Effector CD4-positive, alpha-beta T cell (primary cell): Measurements from ENCODE around the gene FAM149A.

ENCODE experiments used
- DNase-seq: peaks from one replicate; pipeline ENCODE4 v3.0.0-alpha.2; 2020

Gene FAM149A

GRCh38 chr4:186105647-186106321 is 1.3 kb downstream of the FAM149A start:
- DNase-seq = no peak

- DNase-seq = no peak
Observed at GRCh38 chr4:186107947-186108346, 3.4 kb downstream of the FAM149A start.

- DNase-seq = no peak
Observed at GRCh38 chr4:186108391-186108790, 3.9 kb downstream of the FAM149A start.

GRCh38 chr4:186109245-186109644 is 4.7 kb downstream of the FAM149A start:
- DNase-seq = no peak

GRCh38 chr4:186116697-186117096 is 12.2 kb downstream of the FAM149A start:
- DNase-seq = no peak

GRCh38 chr4:186118582-186118981 is 14.1 kb downstream of the FAM149A start:
- no peak for DNase-seq

GRCh38 chr4:186121057-186121456 is 16.6 kb downstream of the FAM149A start:
- no peak for DNase-seq

GRCh38 chr4:186128842-186129241 is 24.3 kb downstream of the FAM149A start:
- no peak for DNase-seq

- DNase-seq = no peak
Observed at GRCh38 chr4:186131935-186132334, 27.4 kb downstream of the FAM149A start.

- DNase-seq = no peak
Observed at GRCh38 chr4:186132577-186133242, 28.2 kb downstream of the FAM149A start.

GRCh38 chr4:186134257-186134656 is 29.8 kb downstream of the FAM149A start:
- DNase-seq = no peak

GRCh38 chr4:186134861-186135260 is 30.4 kb downstream of the FAM149A start:
- no peak for DNase-seq

- no peak for DNase-seq
Observed at GRCh38 chr4:186137196-186137794, 32.8 kb downstream of the FAM149A start.

GRCh38 chr4:186144198-186144945 is 39.9 kb downstream of the FAM149A start:
- no peak for DNase-seq

GRCh38 chr4:186144946-186145569 is 40.6 kb downstream of the FAM149A start:
- DNase-seq = no peak

- DNase-seq = no peak
Observed at GRCh38 chr4:186146458-186146857, 42.0 kb downstream of the FAM149A start.

GRCh38 chr4:186148336-186148975 is 44.0 kb downstream of the FAM149A start:
- DNase-seq = no peak

- no peak for DNase-seq
Observed at GRCh38 chr4:186149872-186150271, 45.4 kb downstream of the FAM149A start.

GRCh38 chr4:186150926-186151325 is 46.4 kb downstream of the FAM149A start:
- DNase-seq = no peak

GRCh38 chr4:186151499-186151898 is 47.0 kb downstream of the FAM149A start:
- DNase-seq = no peak

GRCh38 chr4:186158021-186158813 is 53.7 kb downstream of the FAM149A start:
- DNase-seq = no peak

GRCh38 chr4:186158966-186159365 is 54.5 kb downstream of the FAM149A start:
- no peak for DNase-seq
